Measurements from ENCODE around the gene FAM180A. TPM values are rescaled to one million over a fixed set of nuclear protein-coding genes. Genes with fewer than 3 reads are reported as not detected.

FAM180A gene
- total RNA-seq, 3 donors from 2014 or later (not counting 1 experiment from before 2014, with no cell fraction given) = not detected

DNA sequence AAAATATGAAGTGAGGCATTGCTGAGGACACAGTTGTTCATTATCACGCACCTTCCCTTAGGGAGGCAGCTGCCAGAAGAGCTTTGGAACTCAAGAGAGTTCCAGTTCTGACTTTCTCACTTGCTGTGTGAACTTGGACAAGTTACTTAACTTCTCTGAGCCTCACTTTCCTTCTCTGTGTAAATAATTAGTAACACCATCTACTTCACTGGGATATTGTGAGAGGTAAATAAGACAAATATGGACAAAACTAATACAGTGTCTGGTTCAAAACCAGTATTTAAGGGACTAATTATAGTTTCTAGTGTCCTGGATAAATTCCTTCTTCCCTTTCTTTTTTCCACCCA is 14.3 kb downstream of the FAM180A start:
- Histone ChIP-seq H3K27me3 (ENCODE audit: control insufficient read depth, insufficient read depth, low read length) (no peaks in the 10 kb centered on the region), H3K4me3 (ENCODE audit: low read length) (no peak overlapping the region), H3K36me3 (ENCODE audit: control insufficient read depth, insufficient read depth, low read length) (no peaks in the 10 kb centered on the region), H3K9me3 (ENCODE audit: control insufficient read depth, insufficient read depth, low read length) (no peaks in the 10 kb centered on the region), H3K27ac (ENCODE audit: low read length) (no peak overlapping the region), H3K4me1 (ENCODE audit: control insufficient read depth, insufficient read depth, low read length) (no peaks in the 10 kb centered on the region)
- Mint-ChIP-seq H3K27ac (no peak overlapping the region), H3K4me1 (no peaks in the 10 kb centered on the region), H3K27me3 (ENCODE audit: low read depth in 2 of 2) (peaks cover 0 to 3% of the 10 kb centered on the region in 2 donors), H3K4me3 (no peak overlapping the region), H3K36me3 (no peaks in the 10 kb centered on the region), H3K9me3 (no peaks in the 10 kb centered on the region)
- intact Hi-C loops (cut with micrococcal nuclease) = no loop called here
- TF ChIP-seq, protein P1, sequence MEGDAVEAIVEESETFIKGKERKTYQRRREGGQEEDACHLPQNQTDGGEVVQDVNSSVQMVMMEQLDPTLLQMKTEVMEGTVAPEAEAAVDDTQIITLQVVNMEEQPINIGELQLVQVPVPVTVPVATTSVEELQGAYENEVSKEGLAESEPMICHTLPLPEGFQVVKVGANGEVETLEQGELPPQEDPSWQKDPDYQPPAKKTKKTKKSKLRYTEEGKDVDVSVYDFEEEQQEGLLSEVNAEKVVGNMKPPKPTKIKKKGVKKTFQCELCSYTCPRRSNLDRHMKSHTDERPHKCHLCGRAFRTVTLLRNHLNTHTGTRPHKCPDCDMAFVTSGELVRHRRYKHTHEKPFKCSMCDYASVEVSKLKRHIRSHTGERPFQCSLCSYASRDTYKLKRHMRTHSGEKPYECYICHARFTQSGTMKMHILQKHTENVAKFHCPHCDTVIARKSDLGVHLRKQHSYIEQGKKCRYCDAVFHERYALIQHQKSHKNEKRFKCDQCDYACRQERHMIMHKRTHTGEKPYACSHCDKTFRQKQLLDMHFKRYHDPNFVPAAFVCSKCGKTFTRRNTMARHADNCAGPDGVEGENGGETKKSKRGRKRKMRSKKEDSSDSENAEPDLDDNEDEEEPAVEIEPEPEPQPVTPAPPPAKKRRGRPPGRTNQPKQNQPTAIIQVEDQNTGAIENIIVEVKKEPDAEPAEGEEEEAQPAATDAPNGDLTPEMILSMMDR (IDR thresholded peaks at IDR 0.05) = no peak
- 89% methylated on average over 1 of the region's 1 CpG for WGBS (ENCODE audit: insufficient coverage)
- ATAC-seq (no peak), DNase-seq (no peak)

DNA sequence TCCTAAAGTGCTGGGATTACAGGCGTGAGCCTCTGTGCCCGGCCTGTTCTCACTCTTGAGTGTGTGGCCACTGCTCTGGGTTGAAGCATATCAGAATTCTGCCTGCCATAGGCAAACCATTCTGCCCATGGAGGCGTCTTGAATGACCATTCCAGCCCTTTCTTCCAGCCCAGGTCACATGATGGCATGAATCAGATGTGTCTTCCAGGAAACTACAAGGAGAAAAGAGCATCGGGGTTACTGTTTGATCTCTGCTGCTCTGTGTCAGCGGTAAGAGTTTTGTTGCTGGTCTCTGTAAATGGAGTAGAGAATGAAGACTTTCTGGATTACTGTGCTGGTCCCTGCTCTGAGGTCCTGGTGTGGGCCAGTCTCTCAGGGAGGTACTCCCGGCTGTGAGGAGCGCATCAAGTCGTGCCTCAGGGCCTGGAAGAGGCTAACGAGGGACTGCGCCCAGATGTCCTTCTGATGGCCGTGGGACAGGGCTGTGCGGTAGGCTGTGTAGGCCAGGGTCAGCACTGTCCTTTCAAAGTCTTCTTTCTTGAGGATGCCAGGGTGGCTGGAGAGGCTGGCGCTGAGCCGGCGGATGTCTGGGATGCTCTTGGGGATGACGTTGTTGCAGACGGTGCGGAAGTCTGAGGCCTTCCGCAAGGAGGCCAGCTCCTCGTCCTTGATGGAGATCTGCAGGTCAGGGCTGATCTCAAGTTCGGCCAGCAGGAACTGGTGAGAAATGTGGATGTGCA is 14.8 kb downstream of the FAM180A start:
- Mint-ChIP-seq H3K4me3 (no peak overlapping the region), H3K27ac (no peak overlapping the region), H3K4me1 (no peaks in the 10 kb centered on the region), H3K27me3 (ENCODE audit: low read depth in 2 of 2) (peaks cover 0 to 3% of the 10 kb centered on the region in 2 donors), H3K36me3 (no peaks in the 10 kb centered on the region), H3K9me3 (no peaks in the 10 kb centered on the region)
- ATAC-seq (no peak), DNase-seq (no peak)
- TF ChIP-seq, protein P1 (IDR thresholded peaks at IDR 0.05) = no peak
- WGBS (ENCODE audit: insufficient coverage) = 93% methylated on average over 21 of the region's 21 CpGs
- H3K4me3 ChIP-seq (ENCODE audit: low read length) = no peak overlapping the region
- intact Hi-C loops (cut with micrococcal nuclease) = no loop called here
- no peak overlapping the region for H3K27ac ChIP-seq (ENCODE audit: low read length)
- H3K9me3 ChIP-seq (ENCODE audit: control insufficient read depth, insufficient read depth, low read length) = no peaks in the 10 kb centered on the region
- H3K4me1 ChIP-seq (ENCODE audit: control insufficient read depth, insufficient read depth, low read length) = no peaks in the 10 kb centered on the region
- H3K27me3 ChIP-seq (ENCODE audit: control insufficient read depth, insufficient read depth, low read length) = no peaks in the 10 kb centered on the region
- H3K36me3 ChIP-seq (ENCODE audit: control insufficient read depth, insufficient read depth, low read length) = no peaks in the 10 kb centered on the region

DNA sequence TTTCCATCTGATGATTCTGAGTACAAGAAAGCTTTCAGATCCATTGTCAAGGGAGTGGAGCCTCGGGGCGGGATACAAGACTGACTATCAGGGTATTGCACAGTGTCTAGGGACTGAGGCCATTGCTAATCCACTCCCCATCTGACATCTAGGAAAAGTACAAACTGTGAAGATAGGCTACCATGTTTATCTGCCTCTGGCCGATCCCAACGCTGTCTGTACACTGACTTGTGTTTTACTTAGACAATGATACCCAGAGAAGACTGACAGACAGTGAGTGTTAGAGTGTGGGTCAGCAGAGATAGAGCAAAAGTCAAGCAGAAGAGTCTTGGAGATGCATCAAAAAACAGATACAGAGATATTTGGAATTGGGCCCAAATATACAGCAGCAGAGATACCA is 17.5 kb downstream of the FAM180A start:
- TF ChIP-seq, protein P1 (IDR thresholded peaks at IDR 0.05) = no peak
- no peaks in the 10 kb centered on the region for H3K36me3 Mint-ChIP-seq
- no peak overlapping the region for H3K27ac ChIP-seq (ENCODE audit: low read length)
- no peak overlapping the region for H3K4me3 ChIP-seq (ENCODE audit: low read length)
- peaks cover 0 to 6% of the 10 kb centered on the region in 2 donors for H3K27me3 Mint-ChIP-seq (ENCODE audit: low read depth in 2 of 2)
- no peaks in the 10 kb centered on the region for H3K27me3 ChIP-seq (ENCODE audit: control insufficient read depth, insufficient read depth, low read length)
- H3K9me3 Mint-ChIP-seq = no peaks in the 10 kb centered on the region
- H3K27ac Mint-ChIP-seq = no peak overlapping the region
- WGBS (ENCODE audit: insufficient coverage) = 80% methylated on average over 4 of the region's 4 CpGs
- intact Hi-C loops (cut with micrococcal nuclease) = no loop called here
- no peaks in the 10 kb centered on the region for H3K36me3 ChIP-seq (ENCODE audit: control insufficient read depth, insufficient read depth, low read length)
- H3K4me3 Mint-ChIP-seq = no peak overlapping the region
- H3K4me1 Mint-ChIP-seq = no peaks in the 10 kb centered on the region
- no peak for DNase-seq
- H3K4me1 ChIP-seq (ENCODE audit: control insufficient read depth, insufficient read depth, low read length) = no peaks in the 10 kb centered on the region
- ATAC-seq = no peak
- H3K9me3 ChIP-seq (ENCODE audit: control insufficient read depth, insufficient read depth, low read length) = no peaks in the 10 kb centered on the region

DNA sequence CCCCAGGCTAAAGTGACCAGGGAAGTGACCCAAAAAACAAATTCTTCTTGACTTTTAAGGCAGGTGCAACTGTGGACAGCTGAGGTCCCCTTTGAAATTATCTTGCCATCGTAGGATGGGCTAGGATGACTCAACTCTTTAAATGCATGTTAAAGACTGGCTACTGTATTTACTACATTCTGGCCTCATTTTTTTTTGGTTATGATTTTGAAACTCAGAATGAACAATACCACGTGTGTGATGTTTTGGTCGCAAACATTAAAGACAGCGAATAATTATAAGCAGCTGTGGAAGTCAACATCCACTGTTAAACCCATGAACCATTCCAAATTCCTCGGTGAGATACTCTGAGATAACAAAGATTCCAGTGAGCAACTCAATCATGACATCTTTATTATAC is 19.4 kb downstream of the FAM180A start:
- intact Hi-C loops (cut with micrococcal nuclease) = no loop called here
- H3K36me3 Mint-ChIP-seq = no peaks in the 10 kb centered on the region
- Histone ChIP-seq H3K4me3 (ENCODE audit: low read length) (no peak overlapping the region), H3K27me3 (ENCODE audit: control insufficient read depth, insufficient read depth, low read length) (peaks cover 3% of the 10 kb centered on the region), H3K36me3 (ENCODE audit: control insufficient read depth, insufficient read depth, low read length) (no peaks in the 10 kb centered on the region), H3K4me1 (ENCODE audit: control insufficient read depth, insufficient read depth, low read length) (no peaks in the 10 kb centered on the region), H3K9me3 (ENCODE audit: control insufficient read depth, insufficient read depth, low read length) (no peaks in the 10 kb centered on the region), H3K27ac (ENCODE audit: low read length) (no peak overlapping the region)
- peaks cover 0 to 3% of the 10 kb centered on the region in 2 donors for H3K27me3 Mint-ChIP-seq (ENCODE audit: low read depth in 2 of 2)
- WGBS (ENCODE audit: insufficient coverage) = 86% methylated on average over 4 of the region's 5 CpGs
- no peaks in the 10 kb centered on the region for H3K4me1 Mint-ChIP-seq
- no peak for DNase-seq
- TF ChIP-seq, protein P1 (IDR thresholded peaks at IDR 0.05) = no peak
- no peak overlapping the region for H3K4me3 Mint-ChIP-seq
- no peak for ATAC-seq
- H3K9me3 Mint-ChIP-seq = no peaks in the 10 kb centered on the region
- no peak overlapping the region for H3K27ac Mint-ChIP-seq
